HepG2 (cell line): ENCODE data around the gene FBLN5. TPM values are rescaled to one million over a fixed set of nuclear protein-coding genes. Genes with fewer than 3 reads are reported as not detected.

Source experiments
- ATAC-seq: fragments of 200-7000 bp; cut with Tn5 transposase; 3 replicates; pipeline ENCODE4 v1.9.1; 2020; ENCODE audit warnings: mild to moderate bottlenecking, moderate library complexity
- BruUV-seq: library from RNA; stranded (reverse); fragments of 400-500 nt; replicated peaks from 2 replicates; lab custom pipeline; 2021; lab: Mats Ljungman, UMichigan
- CTCF ChIA-PET: fragments of 300-600 bp; formaldehyde crosslinking; extraction: SDS; loops from one replicate; lab custom pipeline; 2021; ENCODE audit warnings: low total read pairs, inconsistent platforms, low intra/inter-chr PET ratio; lab: Yijun Ruan, JAX
- POLR2A ChIA-PET: fragments of 350-600 bp; sonication (Branson Sonifier 250); formaldehyde crosslinking; loops from one replicate; lab custom pipeline; 2020; ENCODE audit warnings: antibody characterized with exemption, inconsistent platforms; lab: Yijun Ruan, JAX
- DNase-seq: peaks from one replicate; pipeline ENCODE4 v3.0.0-alpha.2; 2015; ENCODE audit warnings: low spot score
- FAIRE-seq: peaks from 3 replicates; lab custom pipeline; 2011; peaks lifted over from hg19 to GRCh38; lab: Jason Lieb, UNC
- H2AFZ ChIP-seq: one replicate; pipeline ENCODE4 v1.6.1; 2011; ENCODE audit warnings: low read length, inconsistent platforms
- H3K27ac ChIP-seq: fragments of 300-600 bp; 3 replicates; pipeline ENCODE4 v1.8.0; 2011; ENCODE audit warnings: mixed run types, mild to moderate bottlenecking, mixed read lengths, low read length, inconsistent platforms; ENCODE audit not compliant: insufficient read depth; ENCODE audit errors: extremely low read length
- H3K27me3 ChIP-seq, 2 experiments: fragments of 200-600 bp in 1 of 2; 2 replicates in 1 of 2; 3 replicates in 1 of 2; pipeline versions ENCODE4 v1.6.0 to v1.8.0; 2011; ENCODE audit warnings: low read length in 2 of 2, mild to moderate bottlenecking in 2 of 2, moderate library complexity in 2 of 2, inconsistent platforms in 1 of 2; ENCODE audit not compliant: insufficient read depth in 2 of 2, control insufficient read depth in 1 of 2
- H3K36me3 ChIP-seq, 2 experiments: fragments of 200-600 bp in 1 of 2; replicated peaks in 1 of 2; 2 replicates in 1 of 2; 3 replicates in 1 of 2; pipeline versions ENCODE4 v1.5.1 to v1.8.0; 2011; ENCODE audit warnings: low read length in 2 of 2, inconsistent platforms in 1 of 2; ENCODE audit not compliant: insufficient read depth in 2 of 2, control insufficient read depth in 1 of 2
- H3K4me1 ChIP-seq: 2 replicates; pipeline ENCODE4 v1.5.1; 2012; ENCODE audit warnings: low read length, inconsistent platforms; ENCODE audit not compliant: insufficient read depth
- H3K4me2 ChIP-seq: 2 replicates; pipeline ENCODE4 v1.6.0; 2011; ENCODE audit warnings: low read depth, low read length, inconsistent platforms
- H3K4me3 ChIP-seq, 3 experiments: fragments of 200-600 bp in 1 of 3; sonication (generic), shearing (Covaris generic) in 1 of 3; replicated peaks in 1 of 3; 2 replicates each; pipeline ENCODE4 v1.5.1; 2011 to 2016; ENCODE audit warnings: low read length in 3 of 3, inconsistent platforms in 2 of 3, low read depth in 2 of 3, mild to moderate bottlenecking in 2 of 3, control low read depth in 1 of 3, mixed read lengths in 1 of 3; ENCODE audit not compliant: insufficient read depth in 1 of 3
- H3K79me2 ChIP-seq: one replicate; pipeline ENCODE4 v1.6.1; 2011; ENCODE audit warnings: low read length, inconsistent platforms; ENCODE audit not compliant: insufficient read depth
- H3K9ac ChIP-seq: 2 replicates; pipeline ENCODE4 v1.6.0; 2011; ENCODE audit warnings: mild to moderate bottlenecking, low read depth, low read length, inconsistent platforms; ENCODE audit not compliant: insufficient read depth
- H3K9me3 ChIP-seq: 2 replicates; pipeline ENCODE4 v1.5.1; 2012; ENCODE audit warnings: mild to moderate bottlenecking, low read length
- H4K20me1 ChIP-seq: 2 replicates; pipeline ENCODE4 v1.6.0; 2011; ENCODE audit warnings: inconsistent platforms, mild to moderate bottlenecking, low read length, moderate library complexity; ENCODE audit not compliant: insufficient read depth
- ATM ChIP-seq: fragments of 450-650 bp; IDR thresholded peaks from 2 replicates; pipeline ENCODE4 v1.7.1; 2017; ENCODE audit warnings: mild to moderate bottlenecking, borderline replicate concordance
- CEBPB ChIP-seq: IDR thresholded peaks from 2 replicates; pipeline ENCODE4 v1.6.1; 2011; ENCODE audit warnings: low read depth, low read length, improper control_type of control experiment, borderline replicate concordance
- GABPA ChIP-seq, 2 experiments: IDR thresholded peaks; 2 replicates each; pipeline ENCODE4 v1.6.1; 2011 to 2016; ENCODE audit warnings: low read depth in 2 of 2, low read length in 1 of 2, missing biosample characterization in 1 of 2, missing genetic modification characterization in 1 of 2
- KLF11 ChIP-seq: IDR thresholded peaks from 2 replicates; pipeline ENCODE4 v1.6.1; 2016; ENCODE audit warnings: missing compliant biosample characterization
- NFIB ChIP-seq: sonication (generic); formaldehyde crosslinking; IDR thresholded peaks from 2 replicates; pipeline ENCODE4 v1.9.0; 2021; ENCODE audit warnings: missing genetic modification reagents, mild to moderate bottlenecking, borderline replicate concordance
- NFIC ChIP-seq: IDR thresholded peaks from 2 replicates; pipeline ENCODE4 v1.6.1; 2012; ENCODE audit warnings: mild to moderate bottlenecking, low read length, inconsistent platforms
- NR2F1 ChIP-seq, 2 experiments: fragments of 450-650 bp in 1 of 2; formaldehyde crosslinking in 1 of 2; IDR thresholded peaks; 2 replicates each; pipeline versions ENCODE4 v1.5.0 to v1.6.1; 2016 to 2020; ENCODE audit warnings: mild to moderate bottlenecking in 1 of 2, missing compliant biosample characterization in 1 of 2, missing genetic modification reagents in 1 of 2, moderate library complexity in 1 of 2
- PTBP1 ChIP-seq: fragments of 200-400 bp; formaldehyde crosslinking; IDR thresholded peaks from 2 replicates; pipeline ENCODE4 v1.6.1; 2018; ENCODE audit warnings: low read length, low read depth; ENCODE audit not compliant: poor library complexity, severe bottlenecking
- RAD51 ChIP-seq: fragments of 450-650 bp; IDR thresholded peaks from 2 replicates; pipeline ENCODE4 v1.6.1; 2016; ENCODE audit warnings: borderline replicate concordance
- REPIN1 ChIP-seq: sonication (generic); formaldehyde crosslinking; IDR thresholded peaks from 2 replicates; pipeline ENCODE4 v1.8.0; 2022; ENCODE audit warnings: missing genetic modification reagents, low read depth, mild to moderate bottlenecking, borderline replicate concordance
- U2AF2 ChIP-seq: fragments of 200-400 bp; formaldehyde crosslinking; IDR thresholded peaks from 2 replicates; pipeline ENCODE4 v1.6.1; 2017; ENCODE audit warnings: low read depth, mild to moderate bottlenecking, low read length
- XBP1 ChIP-seq: sonication (generic); formaldehyde crosslinking; IDR thresholded peaks from 2 replicates; pipeline ENCODE4 v1.5.0; 2020; ENCODE audit warnings: missing genetic modification reagents
- ZNF343 ChIP-seq: sonication (generic); formaldehyde crosslinking; IDR thresholded peaks from 2 replicates; pipeline ENCODE4 v1.4.0; 2020; ENCODE audit warnings: mild to moderate bottlenecking, missing genetic modification reagents
- ZNF367 ChIP-seq: sonication (generic); formaldehyde crosslinking; IDR thresholded peaks from 2 replicates; pipeline ENCODE4 v1.4.0; 2020; ENCODE audit warnings: missing genetic modification reagents, borderline replicate concordance
- ZNF383 ChIP-seq: sonication (generic); formaldehyde crosslinking; IDR thresholded peaks from 2 replicates; pipeline ENCODE4 v1.4.0; 2020; ENCODE audit warnings: missing genetic modification reagents, mild to moderate bottlenecking, borderline replicate concordance
- ZNF468 ChIP-seq: sonication (generic); formaldehyde crosslinking; IDR thresholded peaks from 2 replicates; pipeline ENCODE4 v1.8.0; 2022; ENCODE audit warnings: mild to moderate bottlenecking, moderate library complexity, missing genetic modification reagents
- ZSCAN20 ChIP-seq: sonication (generic); formaldehyde crosslinking; IDR thresholded peaks from 2 replicates; pipeline ENCODE4 v1.4.0; 2020; ENCODE audit warnings: missing genetic modification reagents, mild to moderate bottlenecking, borderline replicate concordance
- WGBS: methylation state at CpG from one replicate; pipeline ENCODE4 v1.1.6; 2017; ENCODE audit warnings: low lambda C conversion rate; 5-methylcytosine and 5-hydroxymethylcytosine counted together
- in situ Hi-C: cut with HindIII; loops from 2 replicates; pipeline ENCODE4 v1.10.0; 2017; ENCODE audit warnings: low pct_unique_long_range_greater_than_20kb; ENCODE audit not compliant: extremely low pct_ligation_motif_present
- intact Hi-C: fragments of 100-400 bp; cut with micrococcal nuclease; formaldehyde crosslinking; loops from one replicate; pipeline ENCODE4 v1.10.0; 2022; ENCODE audit not compliant: unreplicated experiment
- polyA plus RNA-seq, 8 experiments: library from polyadenylated mRNA; depleted of rRNA in 3 of 8; stranded (reverse) in 7 of 8; unstranded in 1 of 8; fragments of >200 nt; fragmentation: Illumina TruSeq in 4 of 8; extraction: Trizol in 4 of 8; gene quantifications; 2 replicates each; pipeline versions ENCODE4 v1.2.1 to v1.2.3, GENCODE V29; 2011 to 2016; ENCODE audit warnings: low read depth in 4 of 8, missing spikeins in 1 of 8, mixed read lengths in 1 of 8; ENCODE audit not compliant: insufficient read depth in 1 of 8
- total RNA-seq, 5 experiments: library from RNA; depleted of rRNA; stranded (reverse); fragments of >200 nt; fragmentation: Illumina TruSeq; extraction: Trizol; gene quantifications; 2 replicates each; pipeline ENCODE4 v1.2.3, GENCODE V29; 2016; ENCODE audit warnings: low read depth in 1 of 5
- TF ChIP-seq, protein P1 (sequence below): sonication (generic); formaldehyde crosslinking; IDR thresholded peaks from 2 replicates; pipeline ENCODE4 v1.5.0; 2020; ENCODE audit warnings: missing genetic modification reagents, mild to moderate bottlenecking, borderline replicate concordance
- TF ChIP-seq, protein P2 (sequence below): sonication (generic); formaldehyde crosslinking; conservative IDR thresholded peaks from 2 replicates; pipeline ENCODE4 v1.8.0; 2022; ENCODE audit warnings: missing genetic modification reagents

The FBLN5 gene
- total and polyA plus RNA-seq, 2 of the 13 experiments (the other 11 are each of a cell fraction or from before 2014, with no cell fraction given): 0.38 to 0.77 TPM

DNA sequence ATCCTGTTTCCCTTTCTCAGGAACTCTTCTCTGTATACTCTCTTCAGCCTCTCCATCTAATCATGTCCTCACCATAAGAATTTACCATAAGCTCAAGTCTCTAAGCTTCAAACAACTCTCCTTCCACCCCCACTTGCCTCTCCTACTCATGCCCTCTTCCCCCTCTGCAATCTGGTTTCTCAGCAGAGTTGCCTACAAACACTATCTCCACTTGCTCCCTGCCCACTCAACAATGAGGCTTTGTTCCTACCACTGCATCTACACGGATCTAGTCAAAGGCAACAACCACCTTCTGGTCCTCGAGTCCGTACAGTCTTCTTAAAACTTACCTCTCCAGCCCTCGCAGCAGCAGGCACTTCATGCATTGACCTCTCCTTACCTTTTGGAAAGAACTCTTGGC, 17.2 kb upstream of the FBLN5 start:
- TF ChIP-seq ATM (no peak), RAD51 (no peak), ZNF367 (no peak), CEBPB (no peak), XBP1 (CRISPR knock-in tag) (no peak), NR2F1 (CRISPR knock-in tag; IDR thresholded peaks at IDR 0.05) (no peak), KLF11 (CRISPR knock-in tag) (no peak), ZSCAN20 (CRISPR knock-in tag) (no peak), ZNF468 (no peak), PTBP1 (no peak), NFIB (no peak), REPIN1 (no peak), GABPA (IDR thresholded peaks at IDR 0.05; ENCODE audit: low read depth, low read length) (no peak), GABPA (CRISPR knock-in tag; IDR thresholded peaks at IDR 0.05; ENCODE audit: low read depth) (no peak), ZNF343 (CRISPR knock-in tag) (no peak), NFIC (no peak), U2AF2 (no peak), ZNF383 (CRISPR knock-in tag) (no peak)
- TF ChIP-seq, protein P1, sequence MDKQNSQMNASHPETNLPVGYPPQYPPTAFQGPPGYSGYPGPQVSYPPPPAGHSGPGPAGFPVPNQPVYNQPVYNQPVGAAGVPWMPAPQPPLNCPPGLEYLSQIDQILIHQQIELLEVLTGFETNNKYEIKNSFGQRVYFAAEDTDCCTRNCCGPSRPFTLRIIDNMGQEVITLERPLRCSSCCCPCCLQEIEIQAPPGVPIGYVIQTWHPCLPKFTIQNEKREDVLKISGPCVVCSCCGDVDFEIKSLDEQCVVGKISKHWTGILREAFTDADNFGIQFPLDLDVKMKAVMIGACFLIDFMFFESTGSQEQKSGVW: no peak
- TF ChIP-seq, protein P2, sequence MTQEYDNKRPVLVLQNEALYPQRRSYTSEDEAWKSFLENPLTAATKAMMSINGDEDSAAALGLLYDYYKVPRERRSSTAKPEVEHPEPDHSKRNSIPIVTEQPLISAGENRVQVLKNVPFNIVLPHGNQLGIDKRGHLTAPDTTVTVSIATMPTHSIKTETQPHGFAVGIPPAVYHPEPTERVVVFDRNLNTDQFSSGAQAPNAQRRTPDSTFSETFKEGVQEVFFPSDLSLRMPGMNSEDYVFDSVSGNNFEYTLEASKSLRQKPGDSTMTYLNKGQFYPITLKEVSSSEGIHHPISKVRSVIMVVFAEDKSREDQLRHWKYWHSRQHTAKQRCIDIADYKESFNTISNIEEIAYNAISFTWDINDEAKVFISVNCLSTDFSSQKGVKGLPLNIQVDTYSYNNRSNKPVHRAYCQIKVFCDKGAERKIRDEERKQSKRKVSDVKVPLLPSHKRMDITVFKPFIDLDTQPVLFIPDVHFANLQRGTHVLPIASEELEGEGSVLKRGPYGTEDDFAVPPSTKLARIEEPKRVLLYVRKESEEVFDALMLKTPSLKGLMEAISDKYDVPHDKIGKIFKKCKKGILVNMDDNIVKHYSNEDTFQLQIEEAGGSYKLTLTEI (CRISPR knock-in tag): no peak
- Histone ChIP-seq H3K4me1 (peaks cover 24% of the 10 kb centered on the region), H3K4me3 (no peak overlapping the region), H3K27ac (no peak overlapping the region), H3K79me2 (no peaks in the 10 kb centered on the region), H3K36me3 (peaks cover 2 to 13% of the 10 kb centered on the region in 2 experiments; a peak in 3 of 5 replicates), H4K20me1 (no peaks in the 10 kb centered on the region), H3K4me2 (no peak overlapping the region), H3K27me3 (no peaks in the 10 kb centered on the region), H3K9ac (no peak overlapping the region), H3K9me3 (no peaks in the 10 kb centered on the region), H2AFZ (no peak overlapping the region)
- in situ Hi-C loops (no loop called here), intact Hi-C loops (no loop called here)
- WGBS: 55% methylated on average over 4 of the region's 4 CpGs
- POLR2A ChIA-PET: no interaction called here
- no peak for FAIRE-seq
- CTCF ChIA-PET: no interaction called here
- peak; percentile 62 for ATAC-seq
- no TSS peak for BruUV-seq
- no peak for DNase-seq
